Hepatocyte (in vitro differentiated cells): Measurements from ENCODE around the gene STXBP6. TPM values are rescaled to one million over a fixed set of nuclear protein-coding genes. Genes with fewer than 3 reads are reported as not detected.

Experiments used
- DNase-seq: peaks from one replicate; pipeline ENCODE4 v3.0.0-alpha.2; 2016; ENCODE audit warnings: low spot score
- H2AFZ ChIP-seq: fragments of 200-600 bp; sonication (generic); 2 replicates; pipeline ENCODE4 v1.6.0; 2016; ENCODE audit warnings: antibody characterized with exemption, mild to moderate bottlenecking
- H3K27ac ChIP-seq: fragments of 200-600 bp; sonication (generic); 2 replicates; pipeline ENCODE4 v1.5.1; 2016; ENCODE audit warnings: mild to moderate bottlenecking
- H3K27me3 ChIP-seq: fragments of 200-600 bp; sonication (generic); 2 replicates; pipeline ENCODE4 v1.6.1; 2016
- H3K36me3 ChIP-seq: fragments of 200-600 bp; sonication (generic); replicated peaks from 2 replicates; pipeline ENCODE4 v1.5.1; 2016; ENCODE audit warnings: low read depth; ENCODE audit not compliant: insufficient read depth
- H3K4me1 ChIP-seq: fragments of 200-600 bp; sonication (generic); 2 replicates; pipeline ENCODE4 v1.5.1; 2016; ENCODE audit warnings: mild to moderate bottlenecking, moderate library complexity; ENCODE audit not compliant: insufficient read depth
- H3K4me2 ChIP-seq: fragments of 200-600 bp; sonication (generic); 2 replicates; pipeline ENCODE4 v1.6.0; 2016
- H3K4me3 ChIP-seq: fragments of 200-600 bp; sonication (generic); 2 replicates; pipeline ENCODE4 v1.5.1; 2016; ENCODE audit warnings: mild to moderate bottlenecking
- H3K79me2 ChIP-seq: fragments of 200-600 bp; sonication (generic); 2 replicates; pipeline ENCODE4 v1.6.0; 2017; ENCODE audit warnings: mild to moderate bottlenecking
- H3K9me2 ChIP-seq: fragments of 200-600 bp; sonication (generic); replicated peaks from 2 replicates; pipeline ENCODE4 v1.6.0; 2017; ENCODE audit warnings: mild to moderate bottlenecking; ENCODE audit not compliant: insufficient read depth
- H3K9me3 ChIP-seq: fragments of 200-600 bp; sonication (generic); 2 replicates; pipeline ENCODE4 v1.5.1; 2016; ENCODE audit warnings: low read depth, mild to moderate bottlenecking
- H4K20me1 ChIP-seq: fragments of 200-600 bp; sonication (generic); 2 replicates; pipeline ENCODE4 v1.6.0; 2016; ENCODE audit warnings: mild to moderate bottlenecking; ENCODE audit not compliant: insufficient read depth, poor library complexity, severe bottlenecking
- CTCF ChIP-seq: fragments of 200-600 bp; sonication (generic); IDR thresholded peaks from 2 replicates; pipeline ENCODE4 v1.5.1; 2016; ENCODE audit warnings: antibody characterized with exemption, mild to moderate bottlenecking; ENCODE audit not compliant: poor library complexity
- EZH2 ChIP-seq: fragments of 200-600 bp; sonication (generic); IDR thresholded peaks from 2 replicates; pipeline ENCODE4 v1.6.1; 2016; ENCODE audit warnings: antibody characterized with exemption, mild to moderate bottlenecking, borderline replicate concordance
- EZH2phosphoT487 ChIP-seq: fragments of 200-600 bp; sonication (generic); IDR thresholded peaks from one replicate; pipeline ENCODE4 v1.6.1; 2018; ENCODE audit warnings: antibody characterized with exemption, mild to moderate bottlenecking, low read depth, moderate library complexity; ENCODE audit not compliant: unreplicated experiment, severe bottlenecking
- WGBS: methylation state at CpG from one replicate; pipeline ENCODE4 v1.1.6; 2016; ENCODE audit warnings: low lambda C conversion rate; ENCODE audit errors: missing lambda C conversion rate; 5-methylcytosine and 5-hydroxymethylcytosine counted together
- polyA plus RNA-seq: library from polyadenylated mRNA; unstranded; fragments of >200 nt; fragmentation: Nextera tagmentation; extraction: Ambion mirVana; gene quantifications from 2 replicates; pipeline ENCODE4 v1.2.1, GENCODE V29; 2016
- total RNA-seq: library from RNA; depleted of rRNA; stranded (reverse); fragments of >200 nt; gene quantifications from 2 replicates; pipeline ENCODE4 v1.2.3, GENCODE V29; 2014

Gene STXBP6
- total and polyA plus RNA-seq, 2 experiments from 2014 or later: 34.1 to 44.9 TPM

GRCh38 chr14:24818058-24818822 is 231.7 kb downstream of the STXBP6 start:
- Histone ChIP-seq H3K9me3 (no peaks in the 10 kb centered on the region), H3K27ac (peak overlapping the region; percentile 91), H3K79me2 (peaks cover 2% of the 10 kb centered on the region), H3K36me3 (no peaks in the 10 kb centered on the region), H4K20me1 (no peaks in the 10 kb centered on the region), H2AFZ (no peak overlapping the region), H3K4me2 (peak overlapping the region; percentile 68), H3K4me1 (peaks cover 36% of the 10 kb centered on the region), H3K4me3 (no peak overlapping the region), H3K27me3 (no peaks in the 10 kb centered on the region), H3K9me2 (no peaks in the 10 kb centered on the region)
- no peak for TF ChIP-seq CTCF
- TF ChIP-seq EZH2: no peak
- no peak for TF ChIP-seq EZH2phosphoT487
- DNase-seq: peak; percentile 75
- 27% methylated on average over 15 of the region's 15 CpGs for WGBS

DNA sequence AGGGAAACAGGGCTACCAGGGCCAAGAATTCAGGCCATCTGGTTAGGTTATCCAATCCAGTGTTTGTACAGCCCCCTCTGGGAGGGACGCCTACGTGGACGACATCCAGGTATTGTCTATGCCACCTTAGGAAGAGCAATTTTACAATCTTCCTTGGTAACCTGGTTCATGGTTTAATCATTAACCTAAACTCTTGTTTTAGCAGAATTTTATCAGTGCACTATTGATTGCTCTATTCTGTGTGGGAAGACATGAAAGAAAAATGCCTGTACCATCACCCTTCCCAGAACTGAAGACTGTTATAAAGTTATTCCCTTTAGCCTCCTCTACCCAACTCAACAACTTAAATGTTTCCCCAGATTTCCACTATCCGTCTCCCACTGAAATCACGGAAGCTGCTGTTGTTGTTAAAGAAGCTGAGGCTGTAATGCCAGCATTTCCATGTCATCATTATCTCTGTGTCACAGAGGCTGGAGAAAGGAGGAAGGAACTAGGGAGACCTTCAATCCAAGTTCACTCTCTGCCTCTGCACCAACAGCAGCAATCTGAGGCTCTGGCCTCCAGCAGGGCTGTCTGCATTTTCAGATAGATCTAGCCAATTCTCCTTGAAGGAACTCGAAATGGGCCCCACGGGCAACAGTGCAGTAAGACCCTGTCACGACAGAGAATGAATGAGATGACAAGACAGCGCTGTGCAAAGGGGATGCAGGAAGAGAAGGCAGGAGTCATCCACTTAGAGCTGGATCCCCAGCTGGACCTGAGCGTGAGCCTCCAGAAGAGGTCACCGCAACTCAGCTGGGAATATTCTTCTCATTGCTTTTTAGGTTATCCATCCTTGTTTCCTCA is 232.5 kb downstream of the STXBP6 start:
- H3K9me2 ChIP-seq: no peaks in the 10 kb centered on the region
- H4K20me1 ChIP-seq: no peaks in the 10 kb centered on the region
- H3K36me3 ChIP-seq: no peaks in the 10 kb centered on the region
- H3K4me2 ChIP-seq: peak overlapping the region; percentile 54
- TF ChIP-seq CTCF: peak; percentile 51
- TF ChIP-seq EZH2: no peak
- WGBS: 48% methylated on average over 11 of the region's 11 CpGs
- H3K9me3 ChIP-seq: no peaks in the 10 kb centered on the region
- peaks cover 41% of the 10 kb centered on the region for H3K4me1 ChIP-seq
- no peak overlapping the region for H3K4me3 ChIP-seq
- DNase-seq: peak; percentile 55
- H3K79me2 ChIP-seq: no peaks in the 10 kb centered on the region
- H3K27ac ChIP-seq: peak overlapping the region; percentile 91
- no peaks in the 10 kb centered on the region for H3K27me3 ChIP-seq
- H2AFZ ChIP-seq: no peak overlapping the region

DNA sequence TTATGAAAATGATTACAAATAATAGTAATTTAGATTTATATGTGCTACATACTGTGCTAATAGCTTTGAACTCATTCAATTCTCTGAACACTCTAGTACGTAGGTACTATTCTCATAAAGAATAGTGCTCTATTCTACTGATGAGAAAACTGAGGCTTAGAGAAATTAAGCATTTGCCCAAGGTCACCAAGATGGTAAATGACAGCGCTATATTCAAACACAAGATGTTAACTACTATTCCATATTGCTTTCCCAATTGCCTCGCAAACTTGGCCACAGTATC is 233.1 kb downstream of the STXBP6 start:
- no peaks in the 10 kb centered on the region for H4K20me1 ChIP-seq
- no peaks in the 10 kb centered on the region for H3K79me2 ChIP-seq
- TF ChIP-seq CTCF: no peak
- TF ChIP-seq EZH2phosphoT487: no peak
- no peak for TF ChIP-seq EZH2
- H2AFZ ChIP-seq: no peak overlapping the region
- H3K9me2 ChIP-seq: no peaks in the 10 kb centered on the region
- no peak for DNase-seq
- H3K4me3 ChIP-seq: no peak overlapping the region
- H3K4me2 ChIP-seq: peak overlapping the region; percentile 54
- no peaks in the 10 kb centered on the region for H3K9me3 ChIP-seq
- no peaks in the 10 kb centered on the region for H3K27me3 ChIP-seq
- H3K36me3 ChIP-seq: no peaks in the 10 kb centered on the region
- H3K4me1 ChIP-seq: peaks cover 47% of the 10 kb centered on the region
- peak overlapping the region; percentile 91 for H3K27ac ChIP-seq
- WGBS: 69% methylated on average over 3 of the region's 3 CpGs
